Hematopoietic multipotent progenitor cell treated with erythropoietin and hydrocortisone succinate and interleukin-3 and kit ligand, for 8 days (in vitro differentiated cells): ENCODE results near the gene AGAP3.

Experiments used
- DNase-seq: peaks from one replicate; pipeline ENCODE4 v3.0.0-alpha.2; 2015

AGAP3 gene

GRCh38 chr7:151110236-151110940 is 24.1 kb downstream of the AGAP3 start:
- DNase-seq: no peak

- peak; percentile 76 for DNase-seq
Measured at GRCh38 chr7:151110941-151111645, 24.8 kb downstream of the AGAP3 start.

DNA sequence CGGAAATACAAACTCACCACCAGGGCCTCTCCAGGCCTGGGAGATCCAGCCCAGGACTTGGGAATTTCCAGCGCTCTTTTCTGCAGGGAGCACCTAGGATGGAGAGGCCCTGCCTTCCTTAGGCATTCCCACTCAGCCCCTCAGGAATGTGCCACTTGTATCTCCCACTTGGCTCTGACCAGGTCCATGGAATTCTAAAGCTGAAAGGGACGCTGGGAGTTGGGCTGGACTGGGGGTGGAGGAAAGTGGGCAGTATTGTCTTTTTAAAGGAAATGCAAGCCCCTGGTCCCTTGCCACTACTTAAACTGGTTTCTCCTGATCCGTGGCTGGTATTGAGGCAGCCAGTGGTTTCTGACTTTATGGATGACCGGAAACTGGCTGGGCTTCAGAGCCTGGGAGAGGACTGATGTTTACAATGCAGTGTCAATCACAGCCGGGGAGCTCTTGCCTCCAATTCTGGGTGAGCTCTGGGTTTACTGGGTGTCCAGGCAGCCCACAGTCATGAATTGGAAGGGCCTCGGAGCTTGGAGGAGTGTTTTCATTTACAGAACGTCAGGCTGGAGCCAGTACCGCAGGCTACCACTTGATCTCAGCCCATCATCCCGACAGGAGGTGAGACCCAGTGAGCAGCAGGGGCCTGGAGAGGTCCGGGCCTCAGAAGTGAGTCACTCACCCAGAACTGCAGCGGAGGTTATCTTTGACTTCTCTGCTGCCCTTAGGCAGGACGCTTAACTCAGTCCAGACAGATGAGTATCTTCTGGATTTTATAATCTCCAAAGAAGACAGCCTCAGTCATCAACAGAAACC is 27.3 kb downstream of the AGAP3 start:
- DNase-seq: no peak

DNA sequence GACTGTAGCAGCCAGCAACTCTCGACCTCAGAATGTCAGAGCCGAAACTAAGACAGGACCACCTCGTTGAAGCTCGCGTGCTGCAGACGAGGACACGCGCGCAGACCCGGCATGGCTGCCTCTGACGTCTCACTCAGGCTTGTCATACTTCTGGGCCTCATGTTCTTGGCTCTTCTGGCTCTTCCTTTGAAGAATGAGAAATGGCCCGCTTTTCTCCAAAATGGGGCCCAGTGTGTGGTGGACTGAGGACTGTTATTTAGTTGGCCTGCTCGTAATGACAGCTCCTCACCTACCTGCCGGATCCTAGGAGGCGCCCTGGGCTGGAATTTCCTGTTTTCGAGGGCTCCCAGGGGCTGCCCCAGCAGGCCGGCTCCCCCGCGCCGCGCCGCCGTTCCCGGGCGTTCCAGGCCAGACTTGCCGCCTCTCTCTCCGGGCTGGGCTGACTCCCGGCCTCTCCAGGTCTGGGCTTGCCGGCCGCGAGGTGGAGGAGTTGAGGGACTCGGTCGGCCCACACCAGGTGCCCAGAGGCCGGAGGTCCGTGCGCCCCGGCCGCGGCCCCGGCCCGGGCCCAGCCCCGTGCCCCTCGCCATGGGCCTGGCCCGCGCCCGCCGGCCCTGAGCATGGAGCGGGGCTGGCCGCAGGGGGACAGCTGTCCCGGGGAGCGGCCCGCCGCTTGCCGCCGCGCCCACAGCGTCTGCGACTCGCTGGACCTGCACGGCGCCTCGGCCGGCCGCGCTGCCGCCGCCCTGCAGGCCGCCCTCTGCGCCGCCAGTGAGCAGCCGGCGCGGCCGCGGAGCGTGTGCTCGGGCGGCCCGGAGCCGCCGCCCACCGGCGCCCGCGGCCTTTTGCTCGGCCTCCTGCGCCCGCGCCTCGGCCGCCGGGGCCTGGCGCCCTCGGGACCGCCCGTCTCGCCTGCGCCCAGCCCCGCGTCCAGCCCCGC is 28.1 kb downstream of the AGAP3 start:
- peak; percentile 13 for DNase-seq

DNA sequence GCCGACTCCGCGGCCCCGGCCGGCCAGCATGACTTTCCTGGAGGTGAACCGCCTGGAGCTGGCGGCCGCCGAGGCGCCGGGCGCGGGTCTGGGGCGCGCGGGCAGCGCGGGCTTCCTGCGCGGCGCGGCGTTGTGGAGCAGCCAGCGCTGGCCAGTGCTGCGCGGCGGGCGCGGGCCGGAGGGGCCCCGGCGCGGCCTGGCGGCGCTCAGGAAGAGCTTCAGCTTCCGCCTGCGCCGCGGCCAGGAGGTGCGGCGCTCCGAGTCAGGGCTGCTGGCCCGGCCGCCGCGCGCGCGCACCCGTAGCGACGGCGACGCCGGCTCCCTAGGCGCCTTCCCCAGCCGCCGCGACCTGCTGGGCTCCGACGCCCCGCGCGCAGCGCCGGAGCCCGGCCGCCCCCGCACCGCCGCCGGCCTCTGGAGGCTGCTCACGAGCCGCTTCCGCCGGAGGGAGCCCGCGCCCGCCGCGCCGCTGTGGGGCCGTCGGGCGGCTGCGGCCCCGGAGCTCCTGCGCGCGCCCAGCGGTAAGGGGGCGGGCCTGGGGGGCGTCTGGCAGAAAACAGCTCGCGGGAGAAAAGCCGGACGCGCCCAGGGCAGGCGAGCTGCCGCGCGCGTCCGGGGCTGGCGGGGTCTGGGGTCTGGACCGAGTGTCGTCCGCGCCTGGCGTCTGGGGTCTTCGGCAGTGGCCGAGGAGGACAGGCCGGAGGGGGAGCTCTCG is 29.0 kb downstream of the AGAP3 start:
- DNase-seq: peak; percentile 23

DNA sequence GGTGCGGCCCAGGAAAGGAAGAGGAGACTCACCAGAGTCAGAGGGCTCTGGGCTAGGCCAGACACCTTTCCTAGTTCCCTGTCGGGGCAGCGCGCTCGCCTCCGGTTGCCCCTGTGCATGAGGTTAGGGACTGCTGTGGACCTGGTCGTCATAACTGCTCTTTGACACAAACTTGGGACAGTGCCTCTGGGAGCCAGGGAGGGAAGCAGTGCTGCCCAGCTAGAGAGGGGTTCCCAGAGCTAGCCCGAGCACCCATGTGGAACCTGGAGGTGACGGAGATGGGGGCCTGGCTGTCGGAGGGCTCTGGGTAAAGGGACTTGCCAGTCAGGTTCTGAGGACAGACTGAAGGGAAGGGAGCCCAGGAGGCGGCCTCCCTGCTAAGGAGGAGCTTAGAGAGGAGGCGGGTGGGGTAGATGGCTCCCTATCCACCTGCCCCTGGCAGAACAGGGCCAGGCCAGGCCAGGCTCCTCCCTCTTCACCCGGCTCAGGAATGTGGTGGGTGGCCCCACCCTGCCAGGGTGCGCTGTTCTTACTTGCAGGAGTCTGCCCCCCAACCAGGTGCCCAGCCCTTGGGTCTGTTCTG is 29.7 kb downstream of the AGAP3 start:
- no peak for DNase-seq

- DNase-seq: no peak
Measured at GRCh38 chr7:151116603-151117440, 30.5 kb downstream of the AGAP3 start.

GRCh38 chr7:151117565-151117964 is 31.3 kb downstream of the AGAP3 start:
- no peak for DNase-seq

DNA sequence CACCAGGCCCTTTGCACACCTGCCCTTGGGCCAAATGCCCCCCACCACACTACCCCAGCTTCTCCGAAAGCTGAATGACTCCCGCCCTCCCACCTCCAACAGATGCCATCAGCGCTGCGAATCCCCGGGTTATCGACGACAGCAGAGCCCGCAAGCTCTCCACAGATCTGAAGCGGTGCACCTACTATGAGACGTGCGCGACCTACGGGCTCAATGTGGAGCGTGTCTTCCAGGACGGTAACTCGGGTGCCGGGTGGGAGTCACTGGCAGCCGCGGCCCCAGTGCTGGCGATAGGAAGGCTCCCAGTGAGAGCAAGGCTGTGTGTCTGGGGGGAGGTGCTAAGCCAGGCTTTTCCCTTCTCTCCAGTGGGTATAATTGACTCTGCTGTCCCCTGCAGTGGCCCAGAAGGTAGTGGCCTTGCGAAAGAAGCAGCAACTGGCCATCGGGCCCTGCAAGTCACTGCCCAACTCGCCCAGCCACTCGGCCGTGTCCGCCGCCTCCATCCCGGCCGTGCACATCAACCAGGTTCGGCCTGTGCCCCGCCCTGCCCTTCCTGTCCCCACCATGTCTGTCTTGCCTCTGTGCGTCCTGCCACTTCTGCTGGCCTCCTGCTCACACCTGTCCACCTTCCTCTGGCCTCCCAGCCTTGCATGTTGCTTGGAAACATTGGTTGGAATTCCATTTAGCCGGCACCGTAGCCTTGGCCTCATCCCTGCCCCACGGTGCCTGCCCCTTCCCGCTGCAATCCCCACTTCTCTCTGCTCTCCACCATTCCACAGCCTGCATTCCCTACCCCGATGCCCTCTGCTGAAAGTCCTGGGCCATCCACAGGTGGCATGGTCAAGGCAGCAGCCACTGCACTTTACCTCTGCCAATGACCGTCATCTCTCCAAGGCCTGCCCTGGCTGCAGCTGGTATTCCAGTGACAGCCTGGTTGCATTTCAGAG is 32.1 kb downstream of the AGAP3 start:
- DNase-seq: no peak

GRCh38 chr7:151119055-151119415 is 32.8 kb downstream of the AGAP3 start:
- DNase-seq: no peak

DNA sequence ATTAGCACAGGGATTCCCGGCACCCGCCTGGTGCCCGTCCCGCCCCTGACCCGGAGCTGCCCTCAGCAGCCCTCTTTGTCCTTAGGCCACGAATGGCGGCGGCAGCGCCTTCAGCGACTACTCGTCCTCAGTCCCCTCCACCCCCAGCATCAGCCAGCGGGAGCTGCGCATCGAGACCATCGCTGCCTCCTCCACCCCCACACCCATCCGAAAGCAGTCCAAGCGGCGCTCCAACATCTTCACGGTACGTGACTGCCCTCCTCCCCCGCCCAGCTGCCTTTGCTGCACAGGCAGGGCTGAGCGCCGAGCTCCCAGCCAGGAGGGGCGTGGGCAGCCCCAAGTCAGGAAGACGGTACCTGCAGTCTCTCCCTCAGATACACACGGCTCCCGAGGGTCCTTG is 33.6 kb downstream of the AGAP3 start:
- DNase-seq: no peak

- no peak for DNase-seq
Measured at GRCh38 chr7:151120896-151121295, 34.6 kb downstream of the AGAP3 start.

DNA sequence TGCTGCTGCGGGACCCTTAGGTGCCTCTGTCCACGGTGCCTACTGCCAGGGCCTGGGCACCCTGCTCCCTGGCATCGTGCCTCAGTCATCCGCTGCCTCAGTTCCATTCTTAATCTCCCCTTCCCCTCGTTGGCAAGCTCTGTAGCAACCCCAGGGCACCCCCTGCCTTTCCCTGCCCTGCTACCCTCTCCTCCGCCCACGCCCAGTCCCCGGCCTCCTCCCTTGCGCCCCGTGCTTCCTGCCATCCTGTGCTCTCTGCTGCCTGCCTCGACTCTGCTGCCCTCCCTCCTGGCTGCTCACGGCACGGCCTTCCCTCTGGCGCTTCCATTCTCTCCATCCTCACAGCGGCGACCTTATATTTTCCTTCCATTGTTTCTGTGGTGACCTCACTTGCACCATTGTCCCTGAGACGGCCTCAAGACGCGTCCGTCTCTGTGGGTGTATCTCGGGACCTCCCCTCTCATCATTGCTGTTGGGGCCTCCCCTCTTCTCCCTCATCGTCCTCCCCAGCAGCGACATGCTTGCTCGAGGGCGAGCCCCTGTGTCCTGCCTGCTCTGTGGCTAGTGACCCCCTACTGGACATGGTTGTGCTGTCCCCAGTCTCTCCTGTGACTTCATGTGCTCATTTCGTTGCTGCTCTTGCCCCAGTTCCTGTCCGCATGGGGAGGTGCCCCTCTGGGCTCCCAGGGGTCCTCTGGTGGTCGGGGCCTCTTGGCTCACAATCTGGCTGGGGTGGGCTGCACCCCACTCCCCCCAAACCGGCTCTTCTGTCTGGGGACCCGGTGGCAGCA is 35.3 kb downstream of the AGAP3 start:
- DNase-seq: no peak

- DNase-seq: no peak
Measured at GRCh38 chr7:151122276-151122675, 36.0 kb downstream of the AGAP3 start.

DNA sequence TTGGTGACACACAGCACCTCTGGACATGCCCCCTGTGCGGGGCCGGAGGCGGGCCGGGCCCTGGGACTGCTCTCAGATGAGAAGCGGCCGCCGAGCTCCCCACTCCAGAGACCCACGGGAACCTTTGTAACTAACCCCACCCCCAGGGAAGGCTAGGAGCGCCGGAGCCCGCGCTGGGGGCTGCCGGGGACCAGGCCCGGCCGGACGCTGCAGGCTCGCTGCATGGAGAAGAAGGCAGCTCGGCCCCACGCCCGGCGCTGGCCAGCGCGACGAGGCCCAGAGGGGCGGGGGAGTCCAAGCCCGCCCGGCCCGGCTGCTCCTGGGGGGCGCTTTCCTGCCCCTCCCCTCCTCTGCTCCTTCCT is 36.5 kb downstream of the AGAP3 start:
- DNase-seq: no peak

- DNase-seq: no peak
Measured at GRCh38 chr7:151123158-151123821, 37.0 kb downstream of the AGAP3 start.

- DNase-seq: peak; percentile 87
Measured at GRCh38 chr7:151123822-151124464, 37.7 kb downstream of the AGAP3 start.

DNA sequence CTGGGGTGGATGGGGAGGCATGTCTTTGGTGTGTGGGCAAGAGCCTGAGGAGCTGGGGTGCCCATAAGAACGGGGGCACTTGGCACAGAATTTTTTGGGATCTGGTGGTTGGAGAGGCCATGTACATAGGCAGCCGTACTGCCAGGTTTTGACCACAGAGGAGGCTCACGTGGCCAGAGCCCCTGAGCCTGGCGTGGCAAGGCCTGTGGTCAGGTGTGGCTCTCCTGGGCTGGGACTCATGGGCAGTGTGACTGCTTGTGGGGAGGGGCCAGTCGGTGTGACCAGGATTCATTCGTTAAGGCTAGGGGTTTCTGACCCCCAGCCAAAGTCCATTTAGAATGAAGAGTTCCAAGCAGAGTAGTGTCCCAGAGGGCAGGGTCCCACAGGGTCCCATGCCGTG is 38.2 kb downstream of the AGAP3 start:
- no peak for DNase-seq
